HEK293 (cell line): ENCODE results near the gene TXN.

ENCODE experiments used
- CTCF ChIA-PET: fragments of 350-600 bp; formaldehyde crosslinking; extraction: SDS; loops from one replicate; lab custom pipeline; 2021; ENCODE audit warnings: antibody characterized with exemption; lab: Yijun Ruan, JAX
- POLR2A ChIA-PET: fragments of 300-600 bp; formaldehyde crosslinking; extraction: SDS; loops from one replicate; lab custom pipeline; 2020; ENCODE audit warnings: antibody characterized with exemption, inconsistent platforms; lab: Yijun Ruan, JAX
- H3K27ac ChIP-seq: fragments of 200-500 bp; sonication (Bioruptor generic); 2 replicates; pipeline ENCODE4 v1.5.1; 2014; ENCODE audit warnings: low read depth, low read length, control low read depth, inconsistent platforms; ENCODE audit errors: extremely low read depth
- H3K36me3 ChIP-seq, 2 experiments: fragments of 200-500 bp in 1 of 2; sonication (Bioruptor generic) in 1 of 2; 1 replicate in 1 of 2; 2 replicates in 1 of 2; pipeline ENCODE4 v1.5.1; 2014 to 2017; ENCODE audit warnings: inconsistent platforms in 2 of 2, low read length in 2 of 2; ENCODE audit not compliant: control insufficient read depth in 2 of 2, insufficient read depth in 1 of 2
- H3K4me1 ChIP-seq: fragments of 200-500 bp; sonication (Bioruptor generic); 2 replicates; pipeline ENCODE4 v1.5.1; 2014; ENCODE audit warnings: mild to moderate bottlenecking, low read length, inconsistent platforms; ENCODE audit not compliant: control insufficient read depth, insufficient read depth
- H3K4me3 ChIP-seq: 2 replicates; pipeline ENCODE4 v1.5.1; 2011; ENCODE audit warnings: low read depth, mild to moderate bottlenecking, control low read depth, low read length, moderate library complexity
- H3K9me3 ChIP-seq: fragments of 200-500 bp; sonication (Bioruptor generic); 2 replicates; pipeline ENCODE4 v1.5.1; 2014; ENCODE audit warnings: low read depth, low read length, inconsistent platforms; ENCODE audit not compliant: control insufficient read depth, insufficient read depth
- CTCF ChIP-seq: fragments of 450-650 bp; formaldehyde crosslinking; IDR thresholded peaks from 2 replicates; pipeline ENCODE4 v1.5.1; 2016; ENCODE audit warnings: missing biosample characterization, missing genetic modification characterization
- EGR2 ChIP-seq: fragments of 450-650 bp; formaldehyde crosslinking; IDR thresholded peaks from 2 replicates; pipeline ENCODE4 v1.5.1; 2016; ENCODE audit warnings: low read depth, missing biosample characterization, missing genetic modification characterization
- GFI1B ChIP-seq: fragments of 450-650 bp; formaldehyde crosslinking; IDR thresholded peaks from 2 replicates; pipeline ENCODE4 v1.5.1; 2016; ENCODE audit warnings: missing biosample characterization, missing genetic modification characterization
- HOXC10 ChIP-seq: sonication (generic); formaldehyde crosslinking; IDR thresholded peaks from 2 replicates; pipeline ENCODE4 v1.8.1; 2023; ENCODE audit warnings: mild to moderate bottlenecking, missing genetic modification reagents
- KLF1 ChIP-seq: fragments of 450-650 bp; formaldehyde crosslinking; IDR thresholded peaks from 2 replicates; pipeline ENCODE4 v1.5.1; 2016; ENCODE audit warnings: missing biosample characterization, missing genetic modification characterization
- PBX3 ChIP-seq: sonication (generic); formaldehyde crosslinking; IDR thresholded peaks from 2 replicates; pipeline ENCODE4 v1.8.1; 2022; ENCODE audit warnings: mild to moderate bottlenecking, moderate library complexity, missing genetic modification reagents
- SETDB1 ChIP-seq: IDR thresholded peaks from one replicate; pipeline ENCODE4 v1.6.1; 2017; ENCODE audit warnings: mild to moderate bottlenecking, low read length, moderate library complexity, mixed read lengths; ENCODE audit not compliant: insufficient read length
- ZBTB10 ChIP-seq: fragments of 450-650 bp; formaldehyde crosslinking; IDR thresholded peaks from 2 replicates; pipeline ENCODE4 v1.5.1; 2016; ENCODE audit warnings: missing biosample characterization, missing genetic modification characterization
- ZBTB11 ChIP-seq: fragments of 450-650 bp; formaldehyde crosslinking; conservative IDR thresholded peaks from 2 replicates; pipeline ENCODE4 v1.5.1; 2016; ENCODE audit warnings: low read depth, missing biosample characterization, missing genetic modification characterization
- ZEB2 ChIP-seq: fragments of 450-650 bp; formaldehyde crosslinking; IDR thresholded peaks from 2 replicates; pipeline ENCODE4 v1.5.1; 2016; ENCODE audit warnings: missing biosample characterization, missing genetic modification characterization
- ZFP41 ChIP-seq: fragments of 450-650 bp; formaldehyde crosslinking; IDR thresholded peaks from 2 replicates; pipeline ENCODE4 v1.5.1; 2016; ENCODE audit warnings: missing biosample characterization, missing genetic modification characterization, borderline replicate concordance
- ZNF114 ChIP-seq: fragments of 450-650 bp; formaldehyde crosslinking; IDR thresholded peaks from 2 replicates; pipeline ENCODE4 v1.5.0; 2017; ENCODE audit warnings: missing biosample characterization, missing genetic modification characterization
- ZNF280D ChIP-seq: fragments of 450-650 bp; formaldehyde crosslinking; IDR thresholded peaks from 2 replicates; pipeline ENCODE4 v1.5.1; 2016; ENCODE audit warnings: missing biosample characterization, missing genetic modification characterization
- ZNF335 ChIP-seq: fragments of 450-650 bp; formaldehyde crosslinking; conservative IDR thresholded peaks from 2 replicates; pipeline ENCODE4 v1.5.1; 2016; ENCODE audit warnings: missing biosample characterization, missing genetic modification characterization
- ZNF621 ChIP-seq: fragments of 450-650 bp; formaldehyde crosslinking; IDR thresholded peaks from 2 replicates; pipeline ENCODE4 v1.5.1; 2017; ENCODE audit warnings: missing biosample characterization, missing genetic modification characterization
- ZNF76 ChIP-seq: fragments of 450-650 bp; formaldehyde crosslinking; IDR thresholded peaks from 2 replicates; pipeline ENCODE4; 2016; ENCODE audit warnings: low read depth, missing biosample characterization, missing genetic modification characterization, borderline replicate concordance
- ZNF776 ChIP-seq: fragments of 450-650 bp; formaldehyde crosslinking; IDR thresholded peaks from 2 replicates; pipeline ENCODE4 v1.5.0; 2017; ENCODE audit warnings: missing biosample characterization, missing genetic modification characterization, borderline replicate concordance
- ZNF830 ChIP-seq: fragments of 450-650 bp; IDR thresholded peaks from 2 replicates; pipeline ENCODE4 v1.5.0; 2018; ENCODE audit warnings: missing biosample characterization, missing genetic modification characterization, low read depth, mild to moderate bottlenecking, moderate library complexity
- ZNF837 ChIP-seq: fragments of 450-650 bp; formaldehyde crosslinking; IDR thresholded peaks from 2 replicates; pipeline ENCODE4 v1.5.1; 2016; ENCODE audit warnings: missing biosample characterization, missing genetic modification characterization

TXN gene

GRCh38 chr9:110202232-110202631 is 54.1 kb downstream of the TXN start:
- no peak for TF ChIP-seq CTCF (tag by site-specific recombination)
- no peak for TF ChIP-seq PBX3 (CRISPR knock-in tag)
- no peak for TF ChIP-seq HOXC10 (CRISPR knock-in tag)
- H3K27ac ChIP-seq = no peak overlapping the region
- POLR2A ChIA-PET = interaction anchor here (0.7 kb wide), 1 partner anchor 953 kb away, joined by 5 read pairs; no protein-coding TSS in a partner anchor
- no peaks in the 10 kb centered on the region for H3K36me3 ChIP-seq
- no peak overlapping the region for H3K4me3 ChIP-seq
- CTCF ChIA-PET = interaction anchor here (1.0 kb wide), 1 partner anchor 299 kb away, joined by 4 read pairs; no protein-coding TSS in a partner anchor
- H3K4me1 ChIP-seq = no peaks in the 10 kb centered on the region
- no peaks in the 10 kb centered on the region for H3K9me3 ChIP-seq

GRCh38 chr9:110199643-110200042 is 56.7 kb downstream of the TXN start:
- H3K4me1 ChIP-seq = no peaks in the 10 kb centered on the region
- H3K36me3 ChIP-seq = no peaks in the 10 kb centered on the region
- H3K4me3 ChIP-seq = no peak overlapping the region
- CTCF ChIA-PET = interaction anchor here (0.9 kb wide), 1 partner anchor 15 kb away, joined by 6 read pairs; no protein-coding TSS in a partner anchor
- POLR2A ChIA-PET = no interaction called here
- no peak overlapping the region for H3K27ac ChIP-seq
- no peaks in the 10 kb centered on the region for H3K9me3 ChIP-seq
- TF ChIP-seq ZNF776 (tag by site-specific recombination) (no peak), ZNF76 (tag by site-specific recombination) (no peak), GFI1B (tag by site-specific recombination) (no peak), SETDB1 (no peak), CTCF (tag by site-specific recombination) (no peak), ZNF280D (tag by site-specific recombination) (no peak), KLF1 (tag by site-specific recombination) (no peak), EGR2 (tag by site-specific recombination) (no peak), ZNF830 (tag by site-specific recombination) (no peak), ZFP41 (tag by site-specific recombination) (no peak), ZBTB10 (tag by site-specific recombination) (no peak), ZEB2 (no peak), ZNF621 (tag by site-specific recombination) (no peak), ZNF114 (tag by site-specific recombination) (no peak), ZBTB11 (no peak), ZNF837 (tag by site-specific recombination) (no peak), ZNF335 (tag by site-specific recombination) (no peak)
